GM12891 (cell line): ENCODE measurements around the gene NUDT16.

ENCODE experiments used
- POLR2A ChIP-seq: IDR thresholded peaks from 2 replicates; pipeline ENCODE4 v1.6.1; 2011; ENCODE audit warnings: low read depth, low read length, control low read depth
- POLR2AphosphoS5 ChIP-seq: IDR thresholded peaks from 2 replicates; pipeline ENCODE4 v1.6.1; 2011; ENCODE audit warnings: low read depth, low read length, control low read depth
- SPI1 ChIP-seq: IDR thresholded peaks from 2 replicates; pipeline ENCODE4 v1.6.1; 2011; ENCODE audit warnings: low read depth, low read length, control low read depth
- TAF1 ChIP-seq: IDR thresholded peaks from 2 replicates; pipeline ENCODE4 v1.6.1; 2011; ENCODE audit warnings: low read depth, low read length, control low read depth

DNA sequence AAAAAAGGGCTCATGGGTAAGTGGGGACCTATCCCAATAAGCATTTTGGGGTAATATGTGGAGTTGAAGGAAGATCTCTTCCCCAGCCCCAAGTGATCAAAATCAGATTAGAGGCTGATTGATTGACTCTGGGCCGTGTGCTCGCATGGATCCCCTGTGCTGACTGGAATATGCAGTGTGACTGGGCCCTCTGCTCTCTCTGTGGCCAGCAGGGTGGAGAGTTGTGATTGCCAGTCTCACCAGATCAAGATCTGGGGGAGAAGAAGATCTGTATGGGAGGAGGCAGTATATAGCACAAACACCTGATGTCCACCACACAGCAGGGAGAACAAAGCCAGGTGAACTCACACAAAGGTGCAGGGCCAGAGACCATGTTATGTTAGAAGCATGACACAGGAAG lies 8.8 kb downstream of the NUDT16 start:
- TF ChIP-seq POLR2A (no peak), POLR2AphosphoS5 (no peak), SPI1 (no peak), TAF1 (no peak)
